AG04450 (cell line): Measurements from ENCODE around the gene ANO6. TPM values are rescaled to one million over a fixed set of nuclear protein-coding genes. Genes with fewer than 3 reads are reported as not detected.

Source experiments
- CTCF ChIA-PET: fragments of 300-600, 350-600 bp; formaldehyde crosslinking; extraction: SDS; loops from one replicate; lab custom pipeline; 2022; ENCODE audit warnings: antibody characterized with exemption, inconsistent platforms; lab: Charles Lee
- POLR2A ChIA-PET: fragments of 350-600 bp; formaldehyde crosslinking; extraction: SDS; loops from one replicate; lab custom pipeline; 2021; ENCODE audit warnings: antibody characterized with exemption, inconsistent platforms; lab: Yijun Ruan, JAX
- DNase-seq: peaks from one replicate; pipeline ENCODE4 v3.0.0-alpha.2; 2011; ENCODE audit warnings: low read depth, low spot score
- H3K27ac ChIP-seq: one replicate; pipeline ENCODE4 v1.5.1; 2012; ENCODE audit warnings: low read depth, low read length, control low read depth
- H3K27me3 ChIP-seq: one replicate; pipeline ENCODE4 v1.6.0; 2012; ENCODE audit warnings: low read length; ENCODE audit not compliant: control insufficient read depth, insufficient read depth
- H3K4me3 ChIP-seq: 2 replicates; pipeline ENCODE4 v1.5.1; 2011; ENCODE audit warnings: mild to moderate bottlenecking, low read depth, low read length, control low read depth
- H3K9me3 ChIP-seq: 2 replicates; pipeline ENCODE4 v1.5.1; 2012; ENCODE audit warnings: low read length; ENCODE audit not compliant: control insufficient read depth, insufficient read depth
- polyA plus RNA-seq: library from polyadenylated mRNA; depleted of rRNA; stranded (reverse); fragments of >200 nt; gene quantifications from 2 replicates; pipeline ENCODE4 v1.2.3, GENCODE V29; 2011
- TF ChIP-seq, protein P1 (sequence below): IDR thresholded peaks from 2 replicates; pipeline ENCODE4 v1.5.1; 2011; ENCODE audit warnings: low read depth, low read length, control low read depth, inconsistent platforms

Gene ANO6
- polyA plus RNA-seq, 1 experiment: 51.9 TPM

DNA sequence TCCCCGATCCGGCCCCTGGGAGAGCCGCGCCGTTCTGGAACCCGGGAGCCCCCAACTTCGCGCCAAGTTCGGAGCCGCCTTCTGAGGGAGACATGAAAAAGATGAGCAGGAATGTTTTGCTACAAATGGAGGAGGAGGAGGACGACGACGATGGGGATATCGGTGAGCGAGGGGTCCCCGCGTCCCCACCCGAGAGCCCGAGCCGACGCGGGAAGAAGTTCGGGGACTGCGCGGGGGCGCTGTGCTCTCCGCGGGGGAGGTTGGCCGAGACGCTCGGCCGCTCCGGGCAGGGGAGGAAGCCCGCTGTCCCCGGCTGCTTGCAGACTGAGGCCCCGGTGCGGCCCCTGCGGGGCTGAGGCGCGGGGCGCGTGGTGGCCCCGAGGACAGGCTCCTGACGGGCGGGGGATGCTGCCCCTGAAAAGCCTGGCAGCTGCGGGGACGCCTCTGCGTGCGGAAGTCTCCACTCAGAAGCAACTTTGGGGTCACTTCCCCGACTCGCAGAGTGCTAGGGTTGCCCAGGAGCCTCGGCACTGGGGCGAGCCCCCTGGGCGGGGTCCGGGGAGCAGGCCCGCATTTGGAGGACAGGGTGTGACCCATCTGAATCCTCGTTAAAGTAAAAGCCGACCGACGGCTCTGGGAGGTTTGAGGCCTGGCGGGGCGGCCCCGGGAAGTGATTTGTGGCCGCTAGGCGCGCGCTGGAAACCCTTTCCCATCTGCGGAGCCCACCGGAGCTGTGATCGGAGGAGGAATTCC, 511 bp downstream of the ANO6 start:
- ChIA-PET CTCF (interaction anchor here (0.5 to 3.3 kb wide), 16 partner anchors 8 to 508 kb away, joined by 3 to 25 read pairs (median 5); no protein-coding TSS in a partner anchor), POLR2A (interaction anchor here (0.6 to 1.2 kb wide), 5 partner anchors 18 to 774 kb away, joined by 3 to 6 read pairs (median 4); partner anchors contain the start of gene SCAF11)
- TF ChIP-seq, protein P1, sequence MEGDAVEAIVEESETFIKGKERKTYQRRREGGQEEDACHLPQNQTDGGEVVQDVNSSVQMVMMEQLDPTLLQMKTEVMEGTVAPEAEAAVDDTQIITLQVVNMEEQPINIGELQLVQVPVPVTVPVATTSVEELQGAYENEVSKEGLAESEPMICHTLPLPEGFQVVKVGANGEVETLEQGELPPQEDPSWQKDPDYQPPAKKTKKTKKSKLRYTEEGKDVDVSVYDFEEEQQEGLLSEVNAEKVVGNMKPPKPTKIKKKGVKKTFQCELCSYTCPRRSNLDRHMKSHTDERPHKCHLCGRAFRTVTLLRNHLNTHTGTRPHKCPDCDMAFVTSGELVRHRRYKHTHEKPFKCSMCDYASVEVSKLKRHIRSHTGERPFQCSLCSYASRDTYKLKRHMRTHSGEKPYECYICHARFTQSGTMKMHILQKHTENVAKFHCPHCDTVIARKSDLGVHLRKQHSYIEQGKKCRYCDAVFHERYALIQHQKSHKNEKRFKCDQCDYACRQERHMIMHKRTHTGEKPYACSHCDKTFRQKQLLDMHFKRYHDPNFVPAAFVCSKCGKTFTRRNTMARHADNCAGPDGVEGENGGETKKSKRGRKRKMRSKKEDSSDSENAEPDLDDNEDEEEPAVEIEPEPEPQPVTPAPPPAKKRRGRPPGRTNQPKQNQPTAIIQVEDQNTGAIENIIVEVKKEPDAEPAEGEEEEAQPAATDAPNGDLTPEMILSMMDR: peak; percentile 51
- Histone ChIP-seq H3K9me3 (no peaks in the 10 kb centered on the region; the same call in 1 of the 2 replicates), H3K27me3 (no peaks in the 10 kb centered on the region), H3K27ac (peak overlapping the region; percentile 82), H3K4me3 (peak overlapping the region; percentile 64)
- DNase-seq: no peak

DNA sequence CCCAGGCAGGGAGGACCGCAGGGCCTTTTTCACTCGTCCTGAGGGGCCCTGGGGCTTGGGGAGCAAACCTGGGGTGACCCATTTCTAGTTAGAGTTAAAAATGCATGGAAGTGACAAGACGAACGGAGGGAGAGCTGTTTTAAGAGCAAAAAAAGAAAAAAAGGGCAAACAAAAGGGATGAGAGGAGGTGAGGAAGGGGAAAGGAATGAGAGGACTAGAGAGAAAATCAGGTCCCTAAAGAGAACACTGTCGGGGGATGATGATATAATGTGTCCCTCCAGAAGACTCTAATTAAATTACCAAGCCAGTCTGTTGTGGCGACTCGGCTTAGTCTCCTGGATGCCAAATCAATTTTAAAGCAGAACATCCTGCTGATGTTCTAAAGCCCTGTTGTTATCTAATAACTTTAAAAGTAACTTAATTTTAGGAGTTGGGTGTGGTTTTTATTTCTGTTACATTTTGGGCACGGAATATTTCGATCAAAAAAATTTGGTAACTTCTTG, 1.1 kb downstream of the ANO6 start:
- no peaks in the 10 kb centered on the region for H3K27me3 ChIP-seq
- POLR2A ChIA-PET: no interaction called here
- H3K27ac ChIP-seq: peak overlapping the region; percentile 82
- DNase-seq: no peak
- CTCF ChIA-PET: interaction anchor here (0.5 to 2.1 kb wide), 9 partner anchors 8 to 327 kb away, joined by 3 to 21 read pairs (median 3); no protein-coding TSS in a partner anchor
- peak overlapping the region; percentile 64 for H3K4me3 ChIP-seq
- H3K9me3 ChIP-seq: no peaks in the 10 kb centered on the region; the same call in 1 of the 2 replicates
- TF ChIP-seq, protein P1: no peak

DNA sequence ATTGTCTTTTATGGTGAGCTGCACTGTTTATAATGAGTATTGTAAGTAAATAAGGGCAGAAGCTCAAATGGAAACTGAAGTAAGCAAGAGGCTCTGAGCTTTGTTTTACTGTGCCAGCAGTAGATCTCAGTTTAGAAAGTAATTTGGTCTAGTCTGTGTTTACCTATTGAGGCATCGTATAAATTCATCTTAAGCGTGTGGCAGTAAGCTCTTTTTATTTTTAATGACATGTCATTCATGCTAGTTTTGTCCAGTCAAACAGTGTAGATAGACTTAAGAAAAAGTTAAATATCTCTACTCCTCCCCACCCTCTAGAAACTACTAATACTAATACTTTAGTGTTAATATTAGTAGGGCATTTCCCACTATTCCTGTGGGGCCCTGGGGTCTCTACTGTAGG, 2.0 kb downstream of the ANO6 start:
- POLR2A ChIA-PET: no interaction called here
- Histone ChIP-seq H3K27ac (no peak overlapping the region), H3K27me3 (no peaks in the 10 kb centered on the region), H3K4me3 (peak overlapping the region; percentile 64), H3K9me3 (no peaks in the 10 kb centered on the region; the same call in 1 of the 2 replicates)
- CTCF ChIA-PET: interaction anchor here (0.6 to 2.1 kb wide), 5 partner anchors 12 to 326 kb away, joined by 3 to 21 read pairs (median 3); no protein-coding TSS in a partner anchor
- DNase-seq: no peak
- TF ChIP-seq, protein P1: no peak

DNA sequence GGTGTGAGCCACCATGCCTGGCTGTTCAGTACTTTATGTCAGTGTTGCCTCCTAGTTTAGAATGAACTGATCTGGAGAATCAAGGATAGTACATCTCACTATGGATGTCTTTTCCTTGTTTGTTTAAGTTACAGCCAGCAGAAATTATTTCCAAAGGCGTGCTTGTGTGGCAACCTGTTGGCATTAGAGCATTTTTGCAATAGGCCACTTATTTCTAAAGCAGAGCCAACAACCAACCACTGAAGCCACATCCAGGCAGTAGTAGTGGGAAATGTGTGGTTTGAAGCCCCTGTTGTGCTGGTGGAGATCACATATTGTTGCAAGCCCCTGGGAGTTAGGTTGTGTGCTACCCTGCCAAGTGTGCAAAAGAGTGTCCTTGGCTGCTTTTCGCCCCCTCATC, 3.7 kb downstream of the ANO6 start:
- CTCF ChIA-PET: no interaction called here
- Histone ChIP-seq H3K27me3 (no peaks in the 10 kb centered on the region), H3K27ac (no peak overlapping the region), H3K4me3 (no peak overlapping the region), H3K9me3 (no peaks in the 10 kb centered on the region; the same call in 1 of the 2 replicates)
- POLR2A ChIA-PET: no interaction called here
- TF ChIP-seq, protein P1: no peak
- DNase-seq: no peak
